LNCaP clone FGC (cell line): ENCODE measurements around the gene FRMPD2.

ENCODE experiments used
- DNase-seq: peaks from one replicate; pipeline ENCODE4 v3.0.0-alpha.2; 2011; ENCODE audit warnings: low read depth
- H3K4me3 ChIP-seq: 2 replicates; pipeline ENCODE4 v1.5.1; 2011; ENCODE audit warnings: mild to moderate bottlenecking, low read depth, low read length, control low read depth
- CTCF ChIP-seq: IDR thresholded peaks from 2 replicates; pipeline ENCODE4 v1.5.1; 2012; ENCODE audit warnings: mild to moderate bottlenecking; ENCODE audit not compliant: control insufficient read depth, insufficient read depth; ENCODE audit errors: extremely low read depth

The FRMPD2 gene

GRCh38 chr10:48289501-48290238 lies 15.2 kb upstream of the FRMPD2 start:
- H3K4me3 ChIP-seq, result no peak overlapping the region
- TF ChIP-seq CTCF, result peak; percentile 90
- no peak for DNase-seq

- no peak for TF ChIP-seq CTCF
- H3K4me3 ChIP-seq, result no peak overlapping the region
- no peak for DNase-seq
Observed at GRCh38 chr10:48288661-48289060, 14.2 kb upstream of the FRMPD2 start.

GRCh38 chr10:48287417-48288391 lies 13.2 kb upstream of the FRMPD2 start:
- TF ChIP-seq CTCF, result no peak
- DNase-seq, result peak; percentile 90
- H3K4me3 ChIP-seq, result no peak overlapping the region

- DNase-seq, result no peak
- no peak overlapping the region for H3K4me3 ChIP-seq
- TF ChIP-seq CTCF, result no peak
Observed at GRCh38 chr10:48286356-48286755, 11.9 kb upstream of the FRMPD2 start.

- DNase-seq, result no peak
- TF ChIP-seq CTCF, result no peak
- H3K4me3 ChIP-seq, result no peak overlapping the region
Observed at GRCh38 chr10:48285710-48286109, 11.2 kb upstream of the FRMPD2 start.

- no peak for TF ChIP-seq CTCF
- no peak for DNase-seq
- no peak overlapping the region for H3K4me3 ChIP-seq
Observed at GRCh38 chr10:48284811-48285210, 10.3 kb upstream of the FRMPD2 start.
